ENCODE measurements around the gene PALB2. TPM values are rescaled to one million over a fixed set of nuclear protein-coding genes. Genes with fewer than 3 reads are reported as not detected.
A peak's percentile ranks its signal among the peaks of the same experiment; 100 is the strongest.

The PALB2 gene
- total and polyA plus RNA-seq, 7 experiments from 2014 or later: 5.9 to 27.2 (median 10.0) TPM

- H3K27ac Mint-ChIP-seq: peak overlapping the region in 2 of 9 donors; percentile 44 to 51
These were observed 77.9 kb downstream of the PALB2 start for GRCh38 chr16:23563186-23563585.

GRCh38 chr16:23562505-23562904 is 78.6 kb downstream of the PALB2 start:
- Histone ChIP-seq H3K4me3 (ENCODE audit: low read length) (no peak overlapping the region), H3K9me3 (ENCODE audit: control insufficient read depth in 2 of 3, low read length in 3 of 3) (no peaks in the 10 kb centered on the region), H3K4me1 (ENCODE audit: control insufficient read depth in 2 of 2, insufficient read depth in 2 of 2, low read length in 2 of 2) (peaks cover 7 to 8% of the 10 kb centered on the region in 2 donors), H3K27ac (ENCODE audit: low read depth, low read length) (no peak overlapping the region), H3K36me3 (ENCODE audit: control insufficient read depth in 2 of 3, insufficient read depth in 3 of 3, low read length in 3 of 3) (peaks cover 8 to 76% (median 32%) of the 10 kb centered on the region in 3 experiments), H3K27me3 (ENCODE audit: control insufficient read depth in 2 of 2, insufficient read depth in 2 of 2, low read length in 2 of 2) (no peaks in the 10 kb centered on the region)
- Mint-ChIP-seq H3K27ac (peak overlapping the region in 1 of 9 donors; percentile 44), H3K27me3 (no peaks in the 10 kb centered on the region), H3K4me1 (peaks cover 8 to 35% (median 22%) of the 10 kb centered on the region in 7 donors), H3K4me3 (peak overlapping the region in 1 of 10 donors; percentile 74), H3K9me3 (no peaks in the 10 kb centered on the region), H3K36me3 (peaks cover 13 to 59% (median 21%) of the 10 kb centered on the region in 5 donors)
- intact Hi-C loops (cut with micrococcal nuclease): no loop called here
- ChIA-PET POLR2A (no interaction called here), CTCF (no interaction called here)
- ATAC-seq (no peak), DNase-seq (no peak)

More at GRCh38 chr16:23563186-23563585, 77.9 kb downstream of the PALB2 start:
- DNase-seq (no peak), ATAC-seq (no peak)
- no peaks in the 10 kb centered on the region for H3K27me3 Mint-ChIP-seq
- no peak overlapping the region for H3K27ac ChIP-seq (ENCODE audit: low read depth, low read length)
- H3K36me3 Mint-ChIP-seq: peaks cover 16 to 62% (median 21%) of the 10 kb centered on the region in 5 donors
- ChIA-PET CTCF (no interaction called here), POLR2A (no interaction called here)
- no peaks in the 10 kb centered on the region for H3K9me3 ChIP-seq (ENCODE audit: control insufficient read depth in 2 of 3, low read length in 3 of 3)
- H3K4me3 ChIP-seq (ENCODE audit: low read length): no peak overlapping the region
- peaks cover 6% of the 10 kb centered on the region in 2 donors for H3K4me1 ChIP-seq (ENCODE audit: control insufficient read depth in 2 of 2, insufficient read depth in 2 of 2, low read length in 2 of 2)
- H3K27me3 ChIP-seq (ENCODE audit: control insufficient read depth in 2 of 2, insufficient read depth in 2 of 2, low read length in 2 of 2): no peaks in the 10 kb centered on the region
- H3K9me3 Mint-ChIP-seq: no peaks in the 10 kb centered on the region
- intact Hi-C loops (cut with micrococcal nuclease): no loop called here
- peaks cover 8 to 35% (median 22%) of the 10 kb centered on the region in 7 donors for H3K4me1 Mint-ChIP-seq
- H3K4me3 Mint-ChIP-seq: no peak overlapping the region
- peaks cover 8 to 82% (median 36%) of the 10 kb centered on the region in 3 experiments for H3K36me3 ChIP-seq (ENCODE audit: control insufficient read depth in 2 of 3, insufficient read depth in 3 of 3, low read length in 3 of 3)

- Histone ChIP-seq H3K36me3 (ENCODE audit: control insufficient read depth in 2 of 3, insufficient read depth in 3 of 3, low read length in 3 of 3) (peaks cover 8 to 73% (median 23%) of the 10 kb centered on the region in 3 experiments), H3K27me3 (ENCODE audit: control insufficient read depth in 2 of 2, insufficient read depth in 2 of 2, low read length in 2 of 2) (no peaks in the 10 kb centered on the region), H3K4me1 (ENCODE audit: control insufficient read depth in 2 of 2, insufficient read depth in 2 of 2, low read length in 2 of 2) (peaks cover 11 to 12% of the 10 kb centered on the region in 2 donors), H3K9me3 (ENCODE audit: control insufficient read depth in 2 of 3, low read length in 3 of 3) (no peaks in the 10 kb centered on the region), H3K4me3 (ENCODE audit: low read length) (no peak overlapping the region), H3K27ac (ENCODE audit: low read depth, low read length) (no peak overlapping the region)
- no peaks in the 10 kb centered on the region for H3K9me3 Mint-ChIP-seq
- DNase-seq: no peak
- peaks cover 12 to 40% (median 27%) of the 10 kb centered on the region in 7 donors for H3K4me1 Mint-ChIP-seq
- intact Hi-C loops (cut with micrococcal nuclease): no loop called here
- CTCF ChIA-PET: interaction anchor here (0.6 kb wide), 1 partner anchor 1486 kb away, joined by 6 read pairs; no protein-coding TSS in a partner anchor
- POLR2A ChIA-PET: no interaction called here
- no peaks in the 10 kb centered on the region for H3K27me3 Mint-ChIP-seq
- H3K36me3 Mint-ChIP-seq: peaks cover 13 to 50% (median 18%) of the 10 kb centered on the region in 5 donors
- peak overlapping the region in 1 of 10 donors; percentile 45 for H3K4me3 Mint-ChIP-seq
- peak overlapping the region in 1 of 9 donors; percentile 24 for H3K27ac Mint-ChIP-seq
- no peak for ATAC-seq
These were observed 79.5 kb downstream of the PALB2 start for GRCh38 chr16:23561586-23561985.

GRCh38 chr16:23557779-23558702 is 83.1 kb downstream of the PALB2 start:
- Histone ChIP-seq H3K27ac (ENCODE audit: low read depth, low read length) (peak overlapping the region; percentile 85), H3K4me1 (ENCODE audit: control insufficient read depth in 2 of 2, insufficient read depth in 2 of 2, low read length in 2 of 2) (peaks cover 15 to 17% of the 10 kb centered on the region in 2 donors), H3K4me3 (ENCODE audit: low read length) (peak overlapping the region; percentile 98), H3K36me3 (ENCODE audit: control insufficient read depth in 2 of 3, insufficient read depth in 3 of 3, low read length in 3 of 3) (peaks cover 0 to 44% (median 11%) of the 10 kb centered on the region in 3 experiments), H3K27me3 (ENCODE audit: control insufficient read depth in 2 of 2, insufficient read depth in 2 of 2, low read length in 2 of 2) (no peaks in the 10 kb centered on the region), H3K9me3 (ENCODE audit: control insufficient read depth in 2 of 3, low read length in 3 of 3) (no peaks in the 10 kb centered on the region)
- ChIA-PET POLR2A (interaction anchor here (0.5 to 1.5 kb wide), 7 partner anchors 24 to 98 kb away, joined by 3 to 5 read pairs (median 3); partner anchors contain the start of genes DCTN5, GGA2 and PALB2), CTCF (no interaction called here)
- H3K4me3 Mint-ChIP-seq: peak overlapping the region; percentile 92 to 97 (median 93)
- no peaks in the 10 kb centered on the region for H3K27me3 Mint-ChIP-seq
- intact Hi-C loops (cut with micrococcal nuclease): loop anchor here (1.0 to 5.0 kb wide), 8 partner anchors 38 to 1366 kb away; partner anchors contain the start of genes COG7 (in 2 of the 2), DCTN5 (in 2 of the 2), GGA2 (in 2 of the 2) and NDUFAB1 (in 2 of the 2)
- ATAC-seq (peak; percentile 21), DNase-seq (peak in 5 of 9 donors; percentile 3 to 19 (median 16))
- peaks cover 0 to 25% (median 5%) of the 10 kb centered on the region in 5 donors for H3K36me3 Mint-ChIP-seq
- H3K9me3 Mint-ChIP-seq: no peaks in the 10 kb centered on the region
- peaks cover 14 to 45% (median 36%) of the 10 kb centered on the region in 7 donors for H3K4me1 Mint-ChIP-seq
- H3K27ac Mint-ChIP-seq: peak overlapping the region; percentile 85 to 96 (median 94)

GRCh38 chr16:23556881-23557778 is 84.0 kb downstream of the PALB2 start, which contains the start of the genes EARS2 and UBFD1:
Gene EARS2 (minus strand): TSS chr16:23557350. CDS start chr16:23557343, 7 bp downstream.
Gene UBFD1 (plus strand): TSS chr16:23557727. CDS start chr16:23557743, 16 bp downstream.
- Histone ChIP-seq H3K9me3 (ENCODE audit: control insufficient read depth in 2 of 3, low read length in 3 of 3) (no peaks in the 10 kb centered on the region), H3K27ac (ENCODE audit: low read depth, low read length) (peak within 1 kb of the TSS; percentile 85), H3K4me3 (ENCODE audit: low read length) (peak within 1 kb of the TSS; percentile 98), H3K27me3 (ENCODE audit: control insufficient read depth in 2 of 2, insufficient read depth in 2 of 2, low read length in 2 of 2) (no peaks in the 10 kb centered on the region), H3K4me1 (ENCODE audit: control insufficient read depth in 2 of 2, insufficient read depth in 2 of 2, low read length in 2 of 2) (peaks cover 15 to 17% of the 10 kb centered on the region in 2 donors), H3K36me3 (ENCODE audit: control insufficient read depth in 2 of 3, insufficient read depth in 3 of 3, low read length in 3 of 3) (peaks cover 3 to 44% (median 4%) of the 10 kb centered on the region in 3 experiments)
- POLR2A ChIA-PET: interaction anchor here (0.8 to 1.5 kb wide), 4 partner anchors 35 to 84 kb away, joined by 3 to 5 read pairs (median 4); partner anchors contain the start of genes DCTN5, GGA2 and PALB2
- CTCF ChIA-PET: no interaction called here
- peaks cover 14 to 45% (median 36%) of the 10 kb centered on the region in 7 donors for H3K4me1 Mint-ChIP-seq
- ATAC-seq: peak; percentile 92
- peak within 1 kb of the TSS; percentile 85 to 96 (median 94) for H3K27ac Mint-ChIP-seq
- no peaks in the 10 kb centered on the region for H3K27me3 Mint-ChIP-seq
- peak; percentile 91 to 99 (median 95) for DNase-seq
- peak within 1 kb of the TSS; percentile 92 to 97 (median 93) for H3K4me3 Mint-ChIP-seq
- intact Hi-C loops (cut with micrococcal nuclease): loop anchor here (1.0 to 5.0 kb wide), 8 partner anchors 39 to 1365 kb away; partner anchors contain the start of genes COG7 (in 2 of the 2), DCTN5 (in 2 of the 2), GGA2 (in 2 of the 2) and NDUFAB1 (in 2 of the 2)
- peaks cover 0 to 17% (median 5%) of the 10 kb centered on the region in 5 donors for H3K36me3 Mint-ChIP-seq
- no peaks in the 10 kb centered on the region for H3K9me3 Mint-ChIP-seq
